Activated CD8-positive, alpha-beta memory T cell treated with anti-CD3 and anti-CD28 coated beads, Interleukin-2, amount 50 U/mL, for 4 hours (primary cell): ENCODE data around the gene CALN1.

Experiments
- DNase-seq: peaks from one replicate; pipeline ENCODE4 v3.0.0-alpha.2; 2020

Gene CALN1

GRCh38 chr7:72170475-72170874 is 241.7 kb downstream of the CALN1 start:
- no peak for DNase-seq

- no peak for DNase-seq
Observed at GRCh38 chr7:72163271-72163670, 248.9 kb downstream of the CALN1 start.

GRCh38 chr7:72161534-72161933 is 250.6 kb downstream of the CALN1 start:
- no peak for DNase-seq

- no peak for DNase-seq
Observed at GRCh38 chr7:72159911-72160310, 252.2 kb downstream of the CALN1 start.

- DNase-seq: no peak
Observed at GRCh38 chr7:72156671-72157070, 255.5 kb downstream of the CALN1 start.

GRCh38 chr7:72153132-72153512 is 259.0 kb downstream of the CALN1 start:
- no peak for DNase-seq

GRCh38 chr7:72152161-72153131 is 259.7 kb downstream of the CALN1 start:
- DNase-seq: no peak

- no peak for DNase-seq
Observed at GRCh38 chr7:72140566-72140965, 271.6 kb downstream of the CALN1 start.

- DNase-seq: no peak
Observed at GRCh38 chr7:72127136-72127535, 285.0 kb downstream of the CALN1 start.

GRCh38 chr7:72123913-72124312 is 288.2 kb downstream of the CALN1 start:
- DNase-seq: no peak

GRCh38 chr7:72118366-72118765 is 293.8 kb downstream of the CALN1 start:
- no peak for DNase-seq

GRCh38 chr7:72114129-72114528 is 298.0 kb downstream of the CALN1 start:
- DNase-seq: no peak

- DNase-seq: no peak
Observed at GRCh38 chr7:72112992-72113391, 299.1 kb downstream of the CALN1 start.

- DNase-seq: no peak
Observed at GRCh38 chr7:72112530-72112929, 299.6 kb downstream of the CALN1 start.

- DNase-seq: no peak
Observed at GRCh38 chr7:72111086-72111485, 301.1 kb downstream of the CALN1 start.

GRCh38 chr7:72109566-72109965 is 302.6 kb downstream of the CALN1 start:
- DNase-seq: no peak

- no peak for DNase-seq
Observed at GRCh38 chr7:72106405-72106804, 305.7 kb downstream of the CALN1 start.

- DNase-seq: no peak
Observed at GRCh38 chr7:72101444-72101843, 310.7 kb downstream of the CALN1 start.

GRCh38 chr7:72099784-72100183 is 312.4 kb downstream of the CALN1 start:
- DNase-seq: no peak

GRCh38 chr7:72098807-72099580 is 313.1 kb downstream of the CALN1 start:
- no peak for DNase-seq

- no peak for DNase-seq
Observed at GRCh38 chr7:72097226-72097625, 314.9 kb downstream of the CALN1 start.

- DNase-seq: no peak
Observed at GRCh38 chr7:72092769-72093168, 319.4 kb downstream of the CALN1 start.

GRCh38 chr7:72087926-72088325 is 324.2 kb downstream of the CALN1 start:
- no peak for DNase-seq
